ENCODE results near the gene SLC35G2.
"Not testable (repeated sequence)": the region's sequence is repeated elsewhere in the genome, so short reads cannot be mapped to it uniquely, and the experiment has no call there.

SLC35G2 gene

GRCh38 chr3:136835089-136835812, 16.3 kb downstream of the SLC35G2 start:
- no peak for DNase-seq (ENCODE audit: low spot score)

DNA sequence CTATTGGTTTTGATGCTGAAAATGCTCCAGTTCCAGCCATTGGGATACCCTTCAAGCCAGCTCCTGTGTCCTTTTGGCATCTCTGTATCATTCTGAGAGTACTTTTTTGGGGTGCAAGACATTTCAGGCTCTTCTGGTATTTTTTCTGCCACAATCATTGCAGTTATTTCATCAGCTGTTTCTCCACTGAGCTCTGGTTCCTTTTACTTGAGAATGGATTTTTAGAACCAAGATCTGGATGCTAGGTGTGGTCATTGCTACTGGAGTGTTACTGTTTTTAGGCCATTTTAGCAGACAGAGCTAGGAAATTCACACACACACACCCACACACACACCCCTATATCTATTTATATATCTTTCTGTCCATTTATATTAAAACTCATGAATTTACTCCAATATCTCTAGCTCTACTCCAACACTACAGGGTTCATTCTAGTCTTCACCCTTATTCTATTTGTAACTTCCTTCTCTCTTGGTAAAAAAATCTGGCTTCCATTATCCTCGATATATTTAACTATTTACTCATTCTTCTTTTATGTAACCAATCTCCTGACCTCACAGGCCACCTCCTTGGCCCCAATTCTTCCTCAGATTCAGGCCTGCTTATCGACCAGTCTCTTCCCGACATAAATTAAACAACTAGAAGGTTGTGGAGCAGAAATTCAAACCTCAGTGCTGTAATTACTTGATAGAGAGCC, 17.0 kb downstream of the SLC35G2 start:
- DNase-seq (ENCODE audit: low spot score) = peak; percentile 17

- DNase-seq (ENCODE audit: low spot score) = no peak
These were observed 17.7 kb downstream of the SLC35G2 start for GRCh38 chr3:136836511-136837156.

DNA sequence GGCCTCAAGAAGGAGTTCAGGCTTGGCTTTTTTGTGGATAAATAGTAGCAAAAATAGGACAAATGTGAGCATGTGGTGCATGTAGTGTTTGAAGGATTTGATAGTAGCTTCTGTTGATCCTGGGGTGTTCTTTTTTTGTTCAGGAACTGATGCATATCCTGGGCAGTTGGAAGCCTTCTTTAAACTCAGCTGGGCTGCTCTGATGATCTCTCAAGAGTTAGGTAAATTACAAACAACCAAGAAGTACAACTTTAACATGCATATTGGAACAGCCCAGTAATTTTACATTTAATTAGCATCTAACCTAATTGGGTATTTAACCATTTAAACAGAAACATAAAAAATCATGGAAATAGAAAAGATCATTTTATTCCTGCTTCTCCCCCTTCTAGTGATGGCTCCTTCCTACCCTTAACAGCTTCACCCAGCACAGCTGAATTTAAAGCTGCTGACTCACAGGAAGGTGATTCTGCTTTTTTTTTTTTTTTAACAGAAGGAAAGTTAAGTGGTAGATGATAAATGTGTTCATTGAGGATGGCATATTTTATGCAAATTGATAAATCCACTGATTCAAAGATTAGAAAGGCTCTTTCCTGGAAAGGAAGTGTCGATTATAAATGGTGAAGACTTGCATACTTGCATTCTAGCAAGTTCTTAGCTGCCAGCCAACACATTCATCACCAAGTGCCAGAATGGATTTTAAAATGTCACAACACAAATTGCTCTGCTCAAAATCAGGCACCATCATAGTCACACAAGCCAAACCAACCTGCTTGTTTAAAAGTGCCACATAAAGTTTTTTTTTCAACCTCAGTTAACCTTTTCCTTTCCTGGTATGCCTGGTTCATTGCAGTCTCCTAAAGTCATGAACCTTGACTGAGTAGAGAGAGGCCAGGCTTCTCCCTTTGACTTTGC, 20.0 kb downstream of the SLC35G2 start:
- DNase-seq (ENCODE audit: low spot score) = no peak

DNA sequence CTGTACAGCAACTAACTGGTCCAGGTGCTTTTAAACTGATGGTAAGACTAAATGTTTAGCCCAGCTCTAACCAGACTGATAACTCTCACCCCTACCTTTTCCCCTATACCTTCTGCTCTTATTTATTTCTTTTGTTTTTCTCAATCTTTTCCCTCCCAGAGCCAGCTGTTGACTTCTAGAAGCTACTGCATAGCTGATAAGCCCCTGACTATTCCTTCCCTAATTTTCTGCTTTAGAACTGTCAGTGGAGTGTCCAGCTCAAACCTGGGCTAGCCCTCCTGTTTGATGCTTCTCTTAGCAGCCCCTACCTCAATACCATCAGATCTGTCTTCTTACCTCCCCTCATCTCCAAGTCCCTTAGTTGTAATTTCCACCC, 20.6 kb downstream of the SLC35G2 start:
- DNase-seq (ENCODE audit: low spot score) = no peak

- no peak for DNase-seq (ENCODE audit: low spot score)
These were observed 21.3 kb downstream of the SLC35G2 start for GRCh38 chr3:136840252-136840651.

GRCh38 chr3:136842294-136842693, 23.4 kb downstream of the SLC35G2 start:
- DNase-seq (ENCODE audit: low spot score) = no peak

- DNase-seq (ENCODE audit: low spot score) = no peak
These were observed 25.8 kb downstream of the SLC35G2 start for GRCh38 chr3:136844724-136845123.

GRCh38 chr3:136852180-136852579, 33.3 kb downstream of the SLC35G2 start:
- no peak for DNase-seq (ENCODE audit: low spot score)

DNA sequence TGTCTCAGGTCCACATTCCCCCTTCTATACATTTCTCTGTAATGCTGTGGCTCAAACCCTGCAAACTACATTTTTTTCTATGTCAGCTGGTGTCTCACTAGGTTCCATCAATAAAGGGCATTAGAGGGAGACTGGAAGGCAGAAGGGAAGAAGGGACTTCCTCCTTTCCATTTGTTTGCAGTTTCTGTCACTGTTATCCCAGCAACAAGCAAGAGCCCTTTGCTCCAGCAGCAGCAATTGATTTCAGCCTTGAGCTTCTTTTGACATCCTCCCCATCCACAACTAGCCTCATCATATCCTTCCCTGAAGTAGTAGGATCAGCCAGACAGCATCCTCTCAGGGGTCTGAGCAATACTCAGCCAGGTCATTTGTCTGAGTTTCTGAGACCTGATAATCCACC, 37.7 kb downstream of the SLC35G2 start:
- no peak for DNase-seq (ENCODE audit: low spot score)

GRCh38 chr3:136858381-136858780, 39.5 kb downstream of the SLC35G2 start:
- no peak for DNase-seq (ENCODE audit: low spot score)

DNA sequence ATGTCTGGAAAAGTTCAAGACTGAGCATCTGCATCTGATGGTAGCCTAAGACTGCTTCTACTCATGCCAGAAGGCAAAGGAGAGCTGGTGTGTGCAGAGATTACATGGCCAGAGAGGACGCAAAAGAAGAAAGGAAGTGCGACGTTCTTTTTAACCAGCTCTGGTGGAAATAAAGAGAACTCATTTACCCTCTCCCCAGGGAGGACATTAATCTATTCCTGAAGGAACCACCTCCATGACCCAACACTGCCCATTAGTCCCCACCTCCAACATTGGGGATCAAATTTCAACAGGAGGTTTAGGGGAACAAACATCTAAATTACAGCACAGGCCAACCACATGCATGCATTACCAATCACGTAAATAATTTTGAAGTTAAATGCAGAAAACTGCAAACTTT, 41.6 kb downstream of the SLC35G2 start:
- DNase-seq (ENCODE audit: low spot score) = no peak

DNA sequence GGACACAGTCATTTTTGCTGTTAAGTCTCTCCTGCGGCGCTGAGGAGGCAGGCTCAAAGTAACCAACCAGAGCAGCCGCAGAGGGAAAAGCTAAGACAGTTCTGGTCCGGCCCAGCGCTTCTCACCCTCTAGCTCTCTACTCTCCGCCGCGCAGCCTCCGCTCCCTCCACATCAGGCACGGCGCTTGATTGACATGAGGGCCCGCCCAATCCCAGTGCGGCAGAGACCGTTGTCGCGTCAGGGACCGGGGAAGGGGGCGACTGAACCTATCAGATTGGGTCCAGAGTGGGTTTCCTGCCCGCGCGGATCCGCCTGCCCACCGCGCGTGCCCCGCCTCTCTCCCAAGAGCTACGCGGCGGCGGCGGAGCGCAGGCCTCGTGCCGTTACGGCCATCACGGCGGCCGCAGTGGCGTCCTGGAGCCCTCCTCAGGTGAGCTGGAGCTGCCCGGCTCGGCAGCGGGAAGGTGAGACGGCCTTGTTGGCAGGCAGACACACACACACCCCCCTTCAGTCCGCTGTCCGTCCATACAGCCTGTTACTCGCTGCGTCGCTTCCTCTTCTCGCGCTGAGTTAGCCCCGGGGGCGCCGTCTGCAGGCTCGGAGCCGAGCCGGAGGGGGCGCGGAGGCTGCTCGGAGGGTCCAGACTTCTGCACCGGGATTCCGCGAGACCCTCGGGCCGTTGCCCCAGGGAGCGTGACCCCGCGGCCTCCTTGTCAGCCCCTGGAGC, 43.1 kb downstream of the SLC35G2 start, which contains the start of gene NCK1:
NCK1 (plus strand) TSS at position 319 of the 727 bp plus-strand sequence. CDS start 65,794 bp downstream, outside the sequence.
- peak; percentile 98 for DNase-seq (ENCODE audit: low spot score)

DNA sequence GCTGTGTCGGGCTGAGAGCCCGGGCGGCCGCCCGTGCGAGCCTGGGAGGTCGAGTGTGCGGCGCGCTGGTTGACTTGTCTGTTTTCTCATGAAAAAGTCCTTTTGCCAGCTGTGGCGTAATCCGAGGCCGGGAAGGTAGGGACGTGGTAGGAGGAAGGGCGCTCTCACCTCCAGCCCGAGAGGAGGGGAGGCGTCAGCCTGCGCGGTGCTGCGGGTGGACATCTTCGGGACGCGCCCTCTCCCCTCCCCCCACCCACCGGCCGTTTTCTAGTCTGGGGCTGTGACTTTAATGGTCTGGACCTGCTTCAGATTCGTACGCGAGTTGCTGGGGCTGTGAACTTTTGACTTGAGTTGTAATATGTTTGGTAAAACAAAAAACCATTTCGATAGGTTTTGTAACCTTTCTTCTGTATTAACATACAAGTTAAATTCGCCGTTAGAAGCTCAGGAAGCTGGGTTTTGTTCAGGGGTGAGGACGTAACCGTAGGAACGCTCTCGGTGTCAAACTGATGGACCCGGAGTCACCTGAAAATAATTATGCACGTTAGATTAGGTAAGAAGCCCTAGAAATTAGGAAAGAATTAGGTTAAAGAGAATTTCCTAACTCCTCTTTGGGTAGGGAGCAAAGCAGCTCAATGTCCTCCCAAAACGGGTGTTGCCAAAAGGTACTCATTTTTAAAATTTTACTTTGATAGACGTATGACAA, 43.8 kb downstream of the SLC35G2 start:
- DNase-seq (ENCODE audit: low spot score) = peak; percentile 60

GRCh38 chr3:136869282-136869681, 50.4 kb downstream of the SLC35G2 start:
- no peak for DNase-seq (ENCODE audit: low spot score)

DNA sequence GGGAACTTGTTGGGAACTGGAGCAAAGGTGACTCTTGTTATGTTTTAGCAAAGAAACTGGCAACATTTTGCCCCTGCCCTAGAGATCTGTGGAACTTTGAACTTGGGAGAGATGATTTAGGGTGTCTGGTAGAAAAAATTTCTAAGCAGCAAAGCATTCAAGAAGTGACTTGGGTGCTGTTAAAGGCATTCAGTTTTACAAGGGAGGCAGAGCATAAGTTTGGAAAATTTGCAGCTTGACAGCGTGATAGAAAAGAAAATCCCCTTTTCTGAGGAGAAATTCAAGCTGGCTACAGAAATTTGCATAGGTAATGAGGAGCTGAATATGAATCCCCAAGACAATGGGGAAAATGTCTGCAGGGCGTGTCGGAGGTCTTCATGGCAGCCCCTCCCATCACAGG, 53.3 kb downstream of the SLC35G2 start:
- not testable (repeated sequence) for DNase-seq (ENCODE audit: low spot score)

DNA sequence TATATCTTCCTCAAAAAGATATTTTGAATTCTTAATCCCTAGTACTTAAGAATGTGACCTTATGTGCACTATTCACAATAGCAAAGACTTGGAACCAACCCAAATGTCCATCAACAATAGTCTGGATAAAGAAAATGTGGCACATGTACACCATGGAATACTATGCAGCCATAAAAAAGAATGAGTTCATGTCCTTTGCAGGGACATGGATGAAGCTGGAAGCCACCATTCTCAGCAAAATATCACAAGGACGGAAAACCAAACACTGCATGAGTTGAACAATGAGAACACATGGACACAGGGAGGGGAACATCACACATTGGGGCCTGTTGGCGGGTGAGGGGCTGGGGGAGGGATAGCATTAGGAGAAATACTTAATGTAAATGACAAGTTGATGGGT, 60.6 kb downstream of the SLC35G2 start:
- DNase-seq (ENCODE audit: low spot score) = not testable (repeated sequence)

- no peak for DNase-seq (ENCODE audit: low spot score)
These were observed 63.6 kb downstream of the SLC35G2 start for GRCh38 chr3:136882571-136882970.

DNA sequence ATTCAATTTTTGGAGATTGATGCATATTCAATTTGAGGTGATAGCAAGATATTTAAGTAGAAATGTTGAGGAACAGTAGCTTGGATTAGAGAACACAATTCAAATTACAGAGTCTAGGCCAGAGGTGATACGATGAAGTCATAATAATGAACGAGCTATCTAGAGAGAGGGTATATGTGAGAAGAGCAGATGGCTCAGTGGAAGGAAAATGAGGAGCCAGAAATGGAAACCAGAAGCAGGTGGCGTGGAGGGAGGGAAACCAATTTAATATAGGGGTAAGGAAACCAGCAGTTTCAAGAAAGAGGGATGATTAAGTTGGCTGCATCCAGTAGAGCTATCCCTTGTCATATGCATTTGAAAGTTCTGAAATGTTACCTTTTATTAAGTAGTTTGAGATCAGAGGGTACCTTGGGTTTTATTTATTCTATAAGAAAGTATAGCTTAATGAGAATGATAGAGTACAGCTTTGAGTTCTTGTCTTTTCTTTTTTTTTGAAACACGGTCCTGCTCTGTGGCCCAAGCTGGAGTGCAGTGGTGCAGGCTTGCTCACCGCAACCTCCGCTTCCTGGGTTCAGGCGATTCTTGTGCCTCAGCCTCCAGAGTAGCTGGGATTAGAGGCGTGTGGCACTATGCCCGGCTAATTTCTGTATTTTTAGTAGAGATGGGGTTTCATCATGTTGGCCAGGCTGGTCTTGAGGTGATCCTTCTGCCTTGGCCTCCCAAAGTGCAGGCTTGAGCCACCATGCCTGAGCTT, 65.2 kb downstream of the SLC35G2 start:
- DNase-seq (ENCODE audit: low spot score) = no peak
